HG02610 (cell line): ENCODE results near the gene OXCT2.
"Not testable (repeated sequence)": the region's sequence is repeated elsewhere in the genome, so short reads cannot be mapped to it uniquely, and the experiment has no call there.

Experiments
- ATAC-seq: cut with Tn5 transposase; IDR thresholded peaks from one replicate; pipeline ENCODE4 v1.9.1; 2021; ENCODE audit warnings: mild to moderate bottlenecking, moderate library complexity; ENCODE audit not compliant: unreplicated experiment

Gene OXCT2

DNA sequence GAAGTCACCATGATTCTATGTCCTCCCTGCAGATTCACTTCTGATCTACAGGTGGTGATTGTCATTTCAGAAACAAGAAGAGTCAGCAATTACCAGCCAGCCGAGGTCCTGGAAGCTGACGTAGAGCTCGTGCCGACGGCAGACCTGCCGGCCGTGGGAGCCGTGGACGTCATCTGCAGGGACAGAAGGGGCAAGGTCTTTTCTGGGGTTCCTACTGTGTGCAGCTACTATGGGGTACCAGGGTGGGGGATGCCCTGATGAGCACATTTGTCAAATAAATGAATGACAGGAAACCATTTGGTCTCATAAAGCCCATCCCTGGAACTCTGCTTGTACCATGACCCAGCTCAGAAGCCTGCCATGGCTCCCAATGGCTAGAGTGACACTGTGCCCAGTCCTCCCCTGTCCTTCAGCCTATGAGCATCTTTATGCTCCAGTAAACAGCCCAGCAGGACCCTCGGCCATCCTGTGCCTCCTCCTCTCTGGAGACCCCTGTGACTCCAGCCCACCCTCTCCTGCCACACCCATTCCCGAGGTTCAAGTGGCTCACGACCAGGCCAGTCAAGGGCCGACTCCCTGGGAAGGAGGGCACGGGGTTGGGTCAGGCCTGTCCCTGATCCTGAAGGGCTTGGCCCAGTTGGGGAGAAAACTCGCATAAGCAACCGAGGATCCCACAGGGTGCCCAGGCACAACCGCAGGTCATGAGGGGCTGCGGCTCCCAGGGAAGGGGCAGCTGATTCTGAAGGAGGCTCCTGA, 7.4 kb downstream of the OXCT2 start:
- ATAC-seq, result not testable (repeated sequence)

DNA sequence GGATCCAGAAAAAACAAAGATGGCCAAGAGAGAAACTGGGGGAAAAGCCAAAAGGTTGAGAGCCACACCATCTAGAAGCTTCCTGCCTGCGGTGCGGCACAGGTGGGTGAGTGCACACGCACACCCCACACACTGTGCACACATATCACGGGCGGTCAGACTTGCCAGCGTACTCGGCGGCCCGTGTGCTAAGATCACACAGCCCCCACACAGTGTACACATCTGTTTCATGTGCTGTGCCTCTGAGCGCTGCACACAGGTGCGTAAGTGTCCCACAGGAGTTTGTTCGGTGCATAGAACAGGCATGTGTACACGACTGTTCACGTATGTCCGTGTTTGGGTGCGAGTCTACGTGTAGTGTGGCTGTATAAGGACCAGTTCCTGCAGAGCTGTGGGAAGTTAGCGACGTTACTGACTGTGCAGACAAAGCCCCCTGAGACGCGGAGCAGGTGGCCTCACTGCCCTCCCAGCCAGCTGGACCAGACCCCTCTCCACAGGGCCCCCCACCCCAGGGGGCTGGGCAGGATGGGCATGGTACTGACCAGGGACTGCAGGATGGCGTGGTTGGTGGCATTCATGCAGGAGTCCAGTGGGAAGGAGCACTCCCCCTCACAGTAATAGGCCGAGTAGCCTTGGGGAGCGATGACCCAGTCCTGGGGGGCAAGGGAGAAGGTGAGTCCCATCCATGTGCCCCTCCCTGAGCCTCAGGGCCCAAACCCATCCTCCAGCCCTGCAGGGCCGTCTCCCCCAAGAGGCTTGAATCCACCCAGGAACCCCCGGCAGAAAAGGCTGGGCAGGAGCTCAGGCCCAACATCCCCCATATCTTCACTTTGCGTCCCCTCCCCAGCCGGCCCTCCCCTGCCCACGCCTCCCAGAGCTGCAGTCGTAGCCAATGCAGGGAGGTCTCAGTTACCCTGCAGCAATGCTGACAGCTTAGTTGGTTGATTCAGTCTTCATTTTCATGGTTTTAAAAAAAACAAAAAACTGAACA, 8.3 kb downstream of the OXCT2 start:
- no peak for ATAC-seq

DNA sequence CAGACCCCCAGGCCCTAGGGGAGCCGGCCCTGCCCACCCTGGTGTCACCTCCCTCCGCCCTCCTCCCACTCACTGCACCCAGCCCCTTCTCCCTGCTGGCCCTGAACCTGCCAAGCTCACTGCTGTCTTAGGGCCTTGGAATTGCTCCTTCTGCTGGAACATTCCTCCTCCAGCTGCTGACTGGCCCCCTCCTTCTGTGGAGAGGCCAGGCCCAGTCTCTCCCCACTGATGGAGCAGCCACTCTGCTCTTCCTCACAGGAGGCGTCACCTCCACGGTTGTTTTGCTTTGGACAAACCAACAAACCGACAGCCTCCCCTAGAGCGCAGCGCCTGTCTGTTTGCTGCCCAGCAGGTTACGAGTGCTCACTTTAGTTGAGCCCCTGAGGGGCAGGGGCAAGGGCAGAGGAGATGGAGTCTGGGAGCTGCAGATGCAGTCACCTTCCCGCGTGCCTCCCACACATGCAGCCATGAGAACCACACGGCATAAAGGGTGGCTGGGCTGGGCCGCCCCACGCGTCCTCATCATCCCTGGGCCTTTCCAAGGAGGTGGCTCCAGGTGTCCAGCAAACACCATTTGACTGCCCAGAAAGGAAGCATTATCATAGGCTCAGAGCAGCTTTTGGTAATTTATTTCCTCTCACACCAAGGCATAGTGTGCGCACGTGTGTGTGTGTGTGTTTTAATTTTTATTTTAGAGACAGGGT, 9.4 kb downstream of the OXCT2 start:
- no peak for ATAC-seq

- ATAC-seq, result no peak
Measured at GRCh38 chr1:39761016-39761415, 10.1 kb downstream of the OXCT2 start.

DNA sequence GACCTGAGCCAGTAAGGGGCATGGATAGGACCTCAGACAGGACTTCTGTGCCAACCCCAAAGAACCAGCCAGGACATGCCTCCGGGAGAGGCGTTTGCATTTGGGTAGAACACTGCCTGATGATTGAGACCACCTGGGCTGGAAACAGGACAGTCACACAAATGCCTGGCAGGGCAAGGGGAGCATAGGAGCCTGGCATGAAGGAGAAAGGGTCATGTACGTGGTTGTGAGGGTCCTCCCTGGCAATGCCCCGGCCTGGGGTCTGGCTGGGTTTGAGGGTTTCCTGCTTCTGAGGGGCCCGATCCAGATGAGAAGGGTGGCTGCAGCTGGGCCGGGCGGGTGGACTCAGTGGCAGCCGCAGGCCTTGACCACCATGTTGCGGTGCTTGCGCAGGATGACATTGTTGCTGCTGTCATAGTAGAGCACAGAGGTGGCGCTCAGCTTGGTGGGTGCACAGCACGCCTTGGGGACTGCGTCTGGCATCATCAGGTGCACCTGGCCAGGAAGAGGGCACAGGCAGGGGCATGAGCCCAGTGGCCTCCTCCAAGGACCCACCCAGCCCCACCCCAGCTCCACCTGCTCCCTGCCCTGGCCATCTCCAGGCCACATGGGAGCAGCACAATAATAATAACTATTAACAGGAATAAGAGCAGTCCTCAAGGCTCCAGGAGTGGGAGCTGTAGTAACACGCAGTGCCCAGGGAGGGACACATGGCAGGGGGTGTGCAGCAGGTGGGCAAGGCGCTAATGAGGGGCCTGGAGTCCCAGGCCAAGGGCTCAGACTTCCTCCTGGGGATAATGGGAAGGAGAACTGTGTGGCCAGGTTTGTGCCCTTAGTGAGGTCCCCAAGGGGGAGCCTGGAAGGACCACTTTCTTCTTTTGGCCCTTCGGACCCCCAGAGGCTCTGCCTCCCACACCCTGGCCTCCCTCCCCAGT, 10.8 kb downstream of the OXCT2 start:
- ATAC-seq, result no peak

DNA sequence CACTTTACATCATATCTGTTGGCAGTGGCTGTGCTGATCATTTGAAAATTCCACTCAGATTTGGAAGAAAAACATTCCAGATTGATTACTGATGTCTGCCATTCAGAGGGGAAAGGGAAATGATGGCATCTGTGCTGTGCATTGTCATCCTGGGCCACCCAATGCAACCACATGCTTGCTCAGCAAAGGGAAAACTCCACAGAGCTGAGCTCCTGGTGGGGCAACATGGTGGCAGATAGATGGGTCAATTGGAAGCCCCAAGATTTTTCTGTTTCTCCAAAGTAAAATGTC, 11.8 kb downstream of the OXCT2 start:
- no peak for ATAC-seq

DNA sequence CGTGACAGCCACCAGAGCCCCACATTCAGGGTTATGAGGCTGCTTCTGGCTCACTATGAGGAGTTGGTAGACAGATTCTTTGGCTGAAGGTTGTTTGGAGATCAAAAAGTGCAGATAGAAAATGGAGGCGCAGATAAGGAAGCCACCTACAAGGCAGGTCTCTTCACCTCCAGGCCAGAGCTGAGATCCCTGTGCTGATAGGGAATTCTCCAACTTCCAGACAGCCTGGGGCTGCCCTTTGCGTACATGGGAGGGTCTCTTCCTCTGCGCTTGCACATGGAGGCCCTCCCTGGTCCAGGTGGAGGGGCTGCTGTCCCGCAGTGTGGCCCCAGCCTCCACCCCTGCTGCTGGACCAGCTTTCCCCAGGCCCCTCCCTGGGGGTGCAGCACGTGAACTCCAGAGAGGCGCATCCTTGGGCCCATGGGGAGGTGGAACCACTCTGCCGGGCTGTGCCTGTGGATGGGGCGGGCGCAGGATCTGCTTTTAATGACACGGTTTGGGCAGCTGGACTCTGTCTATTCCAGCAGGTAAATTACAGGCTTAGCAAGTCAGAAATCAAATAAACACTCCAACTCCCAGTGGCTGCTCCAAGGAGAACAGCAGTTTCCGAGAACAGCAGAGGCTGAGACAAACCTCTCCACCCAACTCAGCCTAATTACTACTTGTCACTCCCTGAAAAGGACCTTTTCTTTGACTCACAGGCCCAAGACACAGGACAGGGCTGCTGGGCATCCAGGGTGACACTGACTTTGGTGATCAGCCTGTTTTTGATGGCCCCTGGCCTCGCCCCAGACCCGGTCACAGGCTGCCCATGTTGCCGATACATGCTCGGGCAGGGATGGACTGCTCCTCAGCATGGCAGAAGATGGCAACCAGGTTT, 12.4 kb downstream of the OXCT2 start:
- ATAC-seq, result no peak

DNA sequence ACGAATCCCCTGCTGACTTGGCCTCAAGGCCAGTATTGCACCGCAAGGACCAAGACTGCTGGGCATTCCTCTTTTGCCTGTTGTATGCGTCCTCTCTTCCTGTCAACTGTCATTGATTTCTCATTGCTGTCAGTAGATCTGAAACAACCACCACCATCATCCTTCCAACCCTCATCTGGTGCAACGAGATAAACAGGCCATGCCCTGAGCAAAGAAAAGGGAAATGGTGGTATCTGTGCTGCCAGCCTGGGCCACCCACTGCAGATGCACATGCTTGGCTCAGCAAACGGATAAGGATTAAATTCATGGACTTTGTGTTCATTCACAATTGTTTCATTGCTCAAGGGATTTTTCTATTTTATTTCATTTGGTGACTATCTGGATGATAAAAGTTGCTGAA, 13.6 kb downstream of the OXCT2 start:
- ATAC-seq, result no peak

- ATAC-seq, result no peak
Measured at GRCh38 chr1:39755965-39756659, 15.0 kb downstream of the OXCT2 start.

DNA sequence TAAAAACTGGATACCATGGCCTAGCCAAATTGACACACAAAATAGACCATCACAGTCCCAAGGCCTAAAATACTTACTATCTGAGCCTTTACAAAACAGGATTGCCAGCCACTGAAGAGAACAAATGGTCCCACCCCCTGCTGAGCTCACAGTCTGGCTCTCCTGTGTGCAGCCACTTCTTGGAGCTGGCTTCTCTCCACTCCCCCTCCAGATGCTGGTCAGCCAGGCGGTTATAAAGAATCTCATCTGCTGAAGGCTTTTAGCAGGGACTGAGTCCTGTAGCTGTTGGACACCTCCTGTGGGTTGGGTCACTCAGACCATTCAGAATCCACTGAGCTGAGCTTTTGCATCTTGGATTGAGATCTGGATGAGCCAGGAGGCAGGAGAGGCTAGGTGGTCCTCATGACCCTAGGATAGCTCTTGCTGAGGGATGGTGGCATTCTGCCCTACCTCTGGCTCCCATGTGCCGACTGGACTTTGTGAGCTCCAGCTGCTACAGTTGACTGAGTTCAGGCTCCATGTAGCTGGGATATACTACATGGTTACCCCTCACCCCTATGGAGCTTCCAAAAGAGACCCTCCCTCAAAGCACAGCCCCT, 16.1 kb downstream of the OXCT2 start:
- no peak for ATAC-seq

- ATAC-seq, result no peak
Measured at GRCh38 chr1:39754026-39754570, 17.1 kb downstream of the OXCT2 start.

- no peak for ATAC-seq
Measured at GRCh38 chr1:39753132-39754025, 17.8 kb downstream of the OXCT2 start.

- no peak for ATAC-seq
Measured at GRCh38 chr1:39752703-39753102, 18.4 kb downstream of the OXCT2 start.

- no peak for ATAC-seq
Measured at GRCh38 chr1:39751595-39751994, 19.6 kb downstream of the OXCT2 start.

- ATAC-seq, result no peak
Measured at GRCh38 chr1:39745016-39745670, 26.0 kb downstream of the OXCT2 start.

- peak; percentile 82 for ATAC-seq
Measured at GRCh38 chr1:39738622-39739366, 32.4 kb downstream of the OXCT2 start, which contains the start of gene PPIE. PPIE (plus strand) TSS chr1:39738882; CDS start chr1:39738901, 19 bp downstream.
